ENCODE measurements around the gene SEC61G.

The SEC61G gene

GRCh38 chr7:54758702-54759592, at the start of gene SEC61G:
SEC61G (minus strand) TSS chr7:54759211; CDS start chr7:54757588, 1,623 bp downstream.
- TF ChIP-seq CTCF (IDR thresholded peaks at IDR 0.05; ENCODE audit: low read depth, low read length, missing control alignments) = no peak
- in situ Hi-C loops (cut with HindIII; ENCODE audit: low pct_ligation_motif_present, low sequenced_read_pairs) = no loop called here
- Histone ChIP-seq H3K4me3 (ENCODE audit: low read depth, low read length) (peak within 1 kb of the TSS; percentile 97), H3K36me3 (replicated peaks) (peaks cover 16% of the 10 kb centered on the region), H3K27me3 (replicated peaks) (no peaks in the 10 kb centered on the region), H3K27ac (peak within 1 kb of the TSS; percentile 93)
- DNase-seq = peak; percentile 97

- TF ChIP-seq CTCF (IDR thresholded peaks at IDR 0.05; ENCODE audit: low read depth, low read length, missing control alignments) = no peak
- in situ Hi-C loops (cut with HindIII; ENCODE audit: low pct_ligation_motif_present, low sequenced_read_pairs) = no loop called here
- H3K36me3 ChIP-seq (replicated peaks) = no peaks in the 10 kb centered on the region
- H3K4me3 ChIP-seq (ENCODE audit: low read depth, low read length) = no peak overlapping the region
- no peaks in the 10 kb centered on the region for H3K27me3 ChIP-seq (replicated peaks)
- H3K27ac ChIP-seq = no peak overlapping the region
- DNase-seq = peak; percentile 18
Observed at GRCh38 chr7:54802841-54803240, 43.8 kb upstream of the SEC61G start.

GRCh38 chr7:54802114-54802513, 43.1 kb upstream of the SEC61G start:
- H3K4me3 ChIP-seq (ENCODE audit: low read depth, low read length) = no peak overlapping the region
- TF ChIP-seq CTCF (IDR thresholded peaks at IDR 0.05; ENCODE audit: low read depth, low read length, missing control alignments) = no peak
- no peaks in the 10 kb centered on the region for H3K36me3 ChIP-seq (replicated peaks)
- DNase-seq = no peak
- in situ Hi-C loops (cut with HindIII; ENCODE audit: low pct_ligation_motif_present, low sequenced_read_pairs) = no loop called here
- no peak overlapping the region for H3K27ac ChIP-seq
- H3K27me3 ChIP-seq (replicated peaks) = no peaks in the 10 kb centered on the region

- Histone ChIP-seq H3K27ac (no peak overlapping the region), H3K36me3 (replicated peaks) (no peaks in the 10 kb centered on the region), H3K4me3 (ENCODE audit: low read depth, low read length) (no peak overlapping the region), H3K27me3 (replicated peaks) (no peaks in the 10 kb centered on the region)
- no peak for TF ChIP-seq CTCF (IDR thresholded peaks at IDR 0.05; ENCODE audit: low read depth, low read length, missing control alignments)
- no peak for DNase-seq
- in situ Hi-C loops (cut with HindIII; ENCODE audit: low pct_ligation_motif_present, low sequenced_read_pairs) = loop anchor here (25.0 kb wide), 1 partner anchor 463 kb away; no protein-coding TSS in a partner anchor
Observed at GRCh38 chr7:54799792-54800191, 40.8 kb upstream of the SEC61G start.

GRCh38 chr7:54798530-54798929, 39.5 kb upstream of the SEC61G start:
- in situ Hi-C loops (cut with HindIII; ENCODE audit: low pct_ligation_motif_present, low sequenced_read_pairs) = loop anchor here (25.0 kb wide), 1 partner anchor 464 kb away; no protein-coding TSS in a partner anchor
- TF ChIP-seq CTCF (IDR thresholded peaks at IDR 0.05; ENCODE audit: low read depth, low read length, missing control alignments) = no peak
- H3K4me3 ChIP-seq (ENCODE audit: low read depth, low read length) = no peak overlapping the region
- no peaks in the 10 kb centered on the region for H3K27me3 ChIP-seq (replicated peaks)
- H3K27ac ChIP-seq = no peak overlapping the region
- H3K36me3 ChIP-seq (replicated peaks) = no peaks in the 10 kb centered on the region
- no peak for DNase-seq

Data from brain microvascular endothelial cell (primary cell).